GM12878 (cell line): Measurements from ENCODE around the gene CFAP126. TPM values are rescaled to one million over a fixed set of nuclear protein-coding genes. Genes with fewer than 3 reads are reported as not detected.
"Not testable (repeated sequence)": the region's sequence is repeated elsewhere in the genome, so short reads cannot be mapped to it uniquely, and the experiment has no call there.

Experiments used
- ATAC-seq: fragments of 200-7000 bp; cut with Tn5 transposase; 3 replicates; pipeline ENCODE4 v1.9.1; 2020; ENCODE audit warnings: mild to moderate bottlenecking, moderate library complexity
- BruUV-seq: library from RNA; stranded (reverse); fragments of 400-500 nt; replicated peaks from 2 replicates; lab custom pipeline; 2021; lab: Mats Ljungman, UMichigan
- CTCF ChIA-PET: fragments of 300-600 bp; sonication (Branson Sonifier 250); formaldehyde crosslinking; extraction: SDS; loops from one replicate; lab custom pipeline; 2021; ENCODE audit warnings: inconsistent platforms; lab: Yijun Ruan, JAX
- POLR2A ChIA-PET: fragments of 350-600 bp; formaldehyde crosslinking; extraction: SDS; loops from one replicate; lab custom pipeline; 2021; ENCODE audit warnings: inconsistent platforms; lab: Charles Lee
- RAD21 ChIA-PET: fragments of 300-600 bp; sonication (Branson Sonifier 250); formaldehyde crosslinking; loops from one replicate; lab custom pipeline; 2023; ENCODE audit warnings: antibody characterized with exemption; ENCODE audit not compliant: unreplicated experiment; lab: Charles Lee
- SMC1A ChIA-PET: fragments of 300-600 bp; sonication (Branson Sonifier 250); formaldehyde crosslinking; loops from one replicate; lab custom pipeline; 2023; ENCODE audit not compliant: unreplicated experiment, uncharacterized antibody; lab: Charles Lee
- DNase-seq: peaks from one replicate; pipeline ENCODE4 v3.0.0-alpha.2; 2011; ENCODE audit warnings: low read depth, low spot score
- FAIRE-seq: peaks from 3 replicates; lab custom pipeline; 2011; peaks lifted over from hg19 to GRCh38; lab: Jason Lieb, UNC
- H2AFZ ChIP-seq: 2 replicates; pipeline ENCODE4 v1.6.0; 2011; ENCODE audit warnings: low read depth, low read length, control low read depth; ENCODE audit not compliant: control insufficient read depth
- H3K27ac ChIP-seq: 2 replicates; pipeline ENCODE4 v1.5.1; 2011; ENCODE audit warnings: control low read depth; ENCODE audit not compliant: control insufficient read depth, insufficient read depth
- H3K27me3 ChIP-seq, 2 experiments: replicated peaks in 1 of 2; 2 replicates each; pipeline versions ENCODE4 v1.6.0 to v1.6.1; 2011; ENCODE audit warnings: low read length in 1 of 2; ENCODE audit not compliant: control insufficient read depth in 2 of 2, insufficient read depth in 2 of 2
- H3K36me3 ChIP-seq, 2 experiments: 2 replicates each; pipeline ENCODE4 v1.5.1; 2011; ENCODE audit warnings: low read length in 1 of 2; ENCODE audit not compliant: control insufficient read depth in 2 of 2, insufficient read depth in 2 of 2
- H3K4me1 ChIP-seq: 2 replicates; pipeline ENCODE4 v1.6.1; 2011; ENCODE audit warnings: mild to moderate bottlenecking, low read length, moderate library complexity, mixed read lengths; ENCODE audit not compliant: control insufficient read depth, insufficient read depth
- H3K4me2 ChIP-seq: 2 replicates; pipeline ENCODE4 v1.6.0; 2011; ENCODE audit warnings: control low read depth; ENCODE audit not compliant: control insufficient read depth, insufficient read depth
- H3K4me3 ChIP-seq: fragments of 200-600 bp; sonication (generic); 2 replicates; pipeline ENCODE4 v1.5.1; 2016
- H3K79me2 ChIP-seq: 2 replicates; pipeline ENCODE4 v1.6.0; 2011; ENCODE audit warnings: low read length; ENCODE audit not compliant: control insufficient read depth, insufficient read depth
- H3K9ac ChIP-seq: 2 replicates; pipeline ENCODE4 v1.8.0; 2011; ENCODE audit warnings: low read length, control low read depth, mixed read lengths; ENCODE audit not compliant: control insufficient read depth, insufficient read depth
- H3K9me3 ChIP-seq: replicated peaks from 3 replicates; pipeline ENCODE4 v1.5.1; 2011; ENCODE audit warnings: mild to moderate bottlenecking, low read length; ENCODE audit not compliant: control insufficient read depth, insufficient read depth
- H4K20me1 ChIP-seq: 2 replicates; pipeline ENCODE4 v1.6.0; 2011; ENCODE audit not compliant: control insufficient read depth, insufficient read depth
- CHD2 ChIP-seq: IDR thresholded peaks from 2 replicates; pipeline ENCODE4 v1.6.1; 2011; ENCODE audit warnings: low read depth, low read length, improper control_type of control experiment, borderline replicate concordance
- FOS ChIP-seq: IDR thresholded peaks from 3 replicates; pipeline ENCODE4 v1.6.1; 2011; ENCODE audit warnings: borderline replicate concordance; ENCODE audit not compliant: insufficient read length; ENCODE audit errors: extremely low read depth
- MYC ChIP-seq: IDR thresholded peaks from 2 replicates; pipeline ENCODE4 v1.6.1; 2011; ENCODE audit warnings: mild to moderate bottlenecking, low read length, moderate library complexity, inconsistent platforms; ENCODE audit not compliant: insufficient read depth, insufficient replicate concordance, insufficient read length, severe bottlenecking
- PBX3 ChIP-seq: IDR thresholded peaks from 2 replicates; pipeline ENCODE4 v1.6.1; 2011; ENCODE audit warnings: mild to moderate bottlenecking, low read depth, low read length, moderate library complexity; ENCODE audit not compliant: insufficient replicate concordance
- SMAD1 ChIP-seq: fragments of 450-650 bp; IDR thresholded peaks from 2 replicates; pipeline ENCODE4 v1.6.1; 2018; ENCODE audit warnings: mild to moderate bottlenecking, low read depth; ENCODE audit not compliant: partially characterized antibody
- WGBS: methylation state at CpG from one replicate; pipeline ENCODE4 v1.1.6; 2016; ENCODE audit warnings: low lambda C conversion rate; ENCODE audit not compliant: insufficient replicate concordance, insufficient coverage; ENCODE audit errors: missing lambda C conversion rate; 5-methylcytosine and 5-hydroxymethylcytosine counted together
- in situ Hi-C: fragments of 300-500 bp; cut with MboI; formaldehyde crosslinking; loops from 9 replicates; pipeline ENCODE4 v1.14.3; 2018; ENCODE audit warnings: mixed read lengths
- intact Hi-C: fragments of 100-400 bp; cut with micrococcal nuclease; formaldehyde crosslinking; loops from one replicate; pipeline ENCODE4 v1.14.2; 2022; ENCODE audit not compliant: unreplicated experiment
- polyA plus RNA-seq, 11 experiments: library from polyadenylated mRNA; depleted of rRNA in 4 of 11; unstranded in 6 of 11; stranded (reverse) in 5 of 11; fragments of >200 nt; fragmentation: Nextera tagmentation in 4 of 11; fragmentation: Illumina TruSeq in 1 of 11; extraction: Ambion mirVana in 4 of 11; extraction: Trizol in 1 of 11; gene quantifications; 1 replicate in 1 of 11; 2 replicates in 10 of 11; pipeline versions ENCODE4 v1.2.1 to v1.2.3, GENCODE V29; 2011 to 2016; ENCODE audit warnings: inconsistent platforms in 2 of 11, missing spikeins in 2 of 11, low read depth in 1 of 11
- total RNA-seq, 4 experiments: library from RNA; depleted of rRNA in 3 of 4; stranded (reverse); fragments of >200 nt in 3 of 4; fragmentation: Illumina TruSeq in 1 of 4; extraction: Trizol in 1 of 4; gene quantifications; 2 replicates each; pipeline versions ENCODE4 v1.2.1 to v1.2.3, GENCODE V29; 2013 to 2021

Gene CFAP126
- total and polyA plus RNA-seq, 10 of the 15 experiments (the other 5 are each of a cell fraction or from before 2014, with no cell fraction given): not detected

GRCh38 chr1:161330346-161330745 is 37.3 kb downstream of the CFAP126 start:
- H3K4me3 ChIP-seq: no peak overlapping the region
- no peak overlapping the region for H2AFZ ChIP-seq
- ChIA-PET POLR2A (no interaction called here), RAD21 (no interaction called here), SMC1A (no interaction called here), CTCF (no interaction called here)
- no peaks in the 10 kb centered on the region for H3K4me1 ChIP-seq
- WGBS: 88% methylated on average over 4 of the region's 4 CpGs
- H3K9me3 ChIP-seq: no peaks in the 10 kb centered on the region
- H3K27me3 ChIP-seq: no peaks in the 10 kb centered on the region
- no peaks in the 10 kb centered on the region for H3K79me2 ChIP-seq
- in situ Hi-C loops: no loop called here
- peaks cover 0 to 23% of the 10 kb centered on the region in 2 experiments; a peak in 3 of 4 replicates for H3K36me3 ChIP-seq
- H3K27ac ChIP-seq: no peak overlapping the region
- ATAC-seq (no peak), FAIRE-seq (no peak)
- H3K4me2 ChIP-seq: no peak overlapping the region
- BruUV-seq: TSS peak; percentile 23
- intact Hi-C loops: no loop called here
- no peak overlapping the region for H3K9ac ChIP-seq
- H4K20me1 ChIP-seq: no peaks in the 10 kb centered on the region
- no peak for TF ChIP-seq FOS
- TF ChIP-seq PBX3: no peak
- no peak for TF ChIP-seq CHD2
- TF ChIP-seq, all 136 proteins: peak for 0
- no peak for DNase-seq

GRCh38 chr1:161324020-161324419 is 43.7 kb downstream of the CFAP126 start:
- no peak for TF ChIP-seq SMAD1
- TF ChIP-seq MYC: no peak
- Histone ChIP-seq H3K27ac (no peak overlapping the region), H4K20me1 (no peaks in the 10 kb centered on the region), H3K9me3 (no peaks in the 10 kb centered on the region), H3K9ac (no peak overlapping the region), H3K36me3 (peaks cover 0 to 7% of the 10 kb centered on the region in 2 experiments; a peak in 2 of 4 replicates), H2AFZ (no peak overlapping the region), H3K79me2 (no peaks in the 10 kb centered on the region), H3K4me2 (no peak overlapping the region), H3K4me1 (no peaks in the 10 kb centered on the region), H3K4me3 (no peak overlapping the region), H3K27me3 (no peaks in the 10 kb centered on the region)
- CTCF ChIA-PET: interaction anchor here (1.1 to 2.8 kb wide), 2 partner anchors 10 to 44 kb away, joined by 3 to 8 read pairs; partner anchors contain the start of gene SDHC
- SMC1A ChIA-PET: no interaction called here
- intact Hi-C loops (no loop called here), in situ Hi-C loops (no loop called here)
- ATAC-seq (no peak), DNase-seq (no peak), FAIRE-seq (no peak)
- 47% methylated on average over 4 of the region's 4 CpGs for WGBS
- POLR2A ChIA-PET: no interaction called here
- RAD21 ChIA-PET: no interaction called here
- BruUV-seq: no TSS peak

- in situ Hi-C loops, H3K9me3 ChIP-seq, H4K20me1 ChIP-seq, intact Hi-C loops, H3K4me1 ChIP-seq, BruUV-seq, ATAC-seq, H3K9ac ChIP-seq, H3K4me3 ChIP-seq, SMC1A ChIA-PET, CTCF ChIA-PET, FAIRE-seq, H3K27me3 ChIP-seq, RAD21 ChIA-PET, DNase-seq, H3K27ac ChIP-seq, H3K36me3 ChIP-seq, H2AFZ ChIP-seq, H3K4me2 ChIP-seq: not testable (repeated sequence)
- POLR2A ChIA-PET: interaction anchor here (0.7 kb wide), 1 partner anchor 55 kb away, joined by 3 read pairs; no protein-coding TSS in a partner anchor
- peaks cover 15% of the 10 kb centered on the region for H3K79me2 ChIP-seq
- WGBS: 85% methylated on average over 17 of the region's 17 CpGs
Measured at GRCh38 chr1:161315841-161316674, 51.6 kb downstream of the CFAP126 start.
